Astrocyte (in vitro differentiated cells and primary cell): ENCODE data around the gene CCDC86.

ENCODE experiments used
- CTCF ChIP-seq: IDR thresholded peaks from 2 replicates; pipeline ENCODE4 v1.5.1; 2011; ENCODE audit warnings: low read depth, mild to moderate bottlenecking, inconsistent platforms, low read length, moderate library complexity; ENCODE audit not compliant: insufficient read depth
- EZH2 ChIP-seq: IDR thresholded peaks from 2 replicates; pipeline ENCODE4 v1.6.1; 2012; ENCODE audit warnings: mild to moderate bottlenecking, low read length, inconsistent platforms; ENCODE audit not compliant: insufficient read depth

GRCh38 chr11:60875366-60876167 is 33.7 kb downstream of the CCDC86 start:
- TF ChIP-seq EZH2 (no peak), CTCF (no peak)
